NT2/D1 (cell line): ENCODE data around the gene IGF1R.

ENCODE experiments used
- YY1 ChIP-seq: IDR thresholded peaks from 2 replicates; pipeline ENCODE4 v1.6.1; 2011; ENCODE audit not compliant: insufficient read length, insufficient read depth
- ZNF274 ChIP-seq: IDR thresholded peaks from 2 replicates; pipeline ENCODE4 v1.6.1; 2011; ENCODE audit warnings: mild to moderate bottlenecking, low read depth, low read length

GRCh38 chr15:98876451-98877369 is 228.4 kb downstream of the IGF1R start:
- TF ChIP-seq ZNF274 = no peak
- TF ChIP-seq YY1 = no peak
